SU-DHL-6 (cell line): ENCODE measurements around the gene NOTUM.

ENCODE experiments used
- H2AFZ ChIP-seq: fragments of 200-600 bp; sonication (generic); 2 replicates; pipeline ENCODE4 v1.6.1; 2014; ENCODE audit warnings: low read depth, mild to moderate bottlenecking, moderate library complexity, mixed read lengths, antibody characterized with exemption, low read length; ENCODE audit not compliant: severe bottlenecking
- H3F3A ChIP-seq: fragments of 200-600 bp; shearing (Covaris generic); 2 replicates; pipeline ENCODE4 v1.6.0; 2016; ENCODE audit warnings: antibody characterized with exemption, mild to moderate bottlenecking; ENCODE audit not compliant: insufficient read depth
- H3K27ac ChIP-seq: fragments of 200-600 bp; sonication (generic); 2 replicates; pipeline ENCODE4 v1.5.1; 2016; ENCODE audit warnings: low read depth, mild to moderate bottlenecking, low read length, moderate library complexity, mixed read lengths
- H3K27me3 ChIP-seq: fragments of 200-600 bp; sonication (generic), shearing (Covaris generic); 2 replicates; pipeline ENCODE4 v1.6.0; 2014; ENCODE audit warnings: mild to moderate bottlenecking, low read length
- H3K36me3 ChIP-seq: fragments of 200-600 bp; sonication (generic); 2 replicates; pipeline ENCODE4 v1.6.1; 2014; ENCODE audit warnings: mild to moderate bottlenecking, low read length, mixed read lengths
- H3K4me2 ChIP-seq: fragments of 300-600, 200-600 bp; shearing (Covaris generic), sonication (generic); 2 replicates; pipeline ENCODE4 v1.6.0; 2014; ENCODE audit warnings: low read length, low read depth, mild to moderate bottlenecking; ENCODE audit not compliant: poor library complexity, severe bottlenecking
- H3K4me3 ChIP-seq: fragments of 200-600 bp; sonication (generic); 2 replicates; pipeline ENCODE4 v1.5.1; 2014; ENCODE audit warnings: antibody characterized with exemption, low read length, mild to moderate bottlenecking, mixed read lengths; ENCODE audit not compliant: insufficient read depth, poor library complexity, severe bottlenecking
- H3K79me2 ChIP-seq: fragments of 200-600 bp; sonication (generic); 2 replicates; pipeline ENCODE4 v1.6.1; 2014; ENCODE audit warnings: mild to moderate bottlenecking, low read length, moderate library complexity; ENCODE audit not compliant: insufficient read depth
- H3K9ac ChIP-seq: fragments of 200-600 bp; sonication (generic); 2 replicates; pipeline ENCODE4 v1.7.0; 2014; ENCODE audit warnings: mild to moderate bottlenecking, low read length
- H3K9me2 ChIP-seq: fragments of 200-600 bp; sonication (generic); replicated peaks from 2 replicates; pipeline ENCODE4 v1.6.1; 2014; ENCODE audit warnings: low read length; ENCODE audit not compliant: insufficient read depth
- H3K9me3 ChIP-seq: fragments of 200-600 bp; sonication (generic); 2 replicates; pipeline ENCODE4 v1.6.1; 2014; ENCODE audit warnings: low read length, mixed read lengths; ENCODE audit not compliant: insufficient read depth
- H4K20me1 ChIP-seq: fragments of 200-600 bp; sonication (generic); 2 replicates; pipeline ENCODE4 v1.6.1; 2014; ENCODE audit warnings: low read depth, mild to moderate bottlenecking, antibody characterized with exemption, low read length, moderate library complexity, mixed read lengths
- CTCF ChIP-seq: fragments of 200-600 bp; sonication (generic); IDR thresholded peaks from one replicate; pipeline ENCODE4 v1.5.1; 2017; ENCODE audit warnings: antibody characterized with exemption, mild to moderate bottlenecking, low read length, moderate library complexity; ENCODE audit not compliant: insufficient read depth, poor library complexity, severe bottlenecking
- EZH2phosphoT487 ChIP-seq: fragments of 200-600 bp; sonication (generic), shearing (Covaris generic); conservative IDR thresholded peaks from 2 replicates; pipeline ENCODE4 v1.6.1; 2018; ENCODE audit warnings: mild to moderate bottlenecking, antibody characterized with exemption, low read length, moderate library complexity, mixed read lengths

Gene NOTUM

GRCh38 chr17:81902653-81903414 is 58.2 kb downstream of the NOTUM start:
- no peaks in the 10 kb centered on the region for H3F3A ChIP-seq
- H3K4me2 ChIP-seq: peak overlapping the region; percentile 41
- peak overlapping the region; percentile 7; the same call in 1 of the 2 replicates for H3K9ac ChIP-seq
- H3K27me3 ChIP-seq: no peaks in the 10 kb centered on the region
- H4K20me1 ChIP-seq: no peaks in the 10 kb centered on the region
- H3K79me2 ChIP-seq: no peaks in the 10 kb centered on the region
- no peaks in the 10 kb centered on the region for H3K9me3 ChIP-seq
- H3K9me2 ChIP-seq: no peaks in the 10 kb centered on the region
- peak overlapping the region; percentile 4 for H3K4me3 ChIP-seq
- H3K27ac ChIP-seq: no peak overlapping the region
- no peaks in the 10 kb centered on the region for H3K36me3 ChIP-seq
- TF ChIP-seq EZH2phosphoT487: no peak
- no peak for TF ChIP-seq CTCF
- no peak overlapping the region for H2AFZ ChIP-seq
